H1 (cell line): Measurements from ENCODE around the gene MAN2A1. TPM values are rescaled to one million over a fixed set of nuclear protein-coding genes. Genes with fewer than 3 reads are reported as not detected.

ENCODE experiments used
- BCL11A ChIP-seq, 2 experiments: IDR thresholded peaks; one replicate each; pipeline ENCODE4 v1.6.1; 2011; ENCODE audit warnings: low read depth in 2 of 2, low read length in 2 of 2, mild to moderate bottlenecking in 2 of 2
- CTBP2 ChIP-seq: IDR thresholded peaks from 2 replicates; pipeline ENCODE4 v1.7.0; 2011; ENCODE audit warnings: borderline replicate concordance, mild to moderate bottlenecking, moderate library complexity, mixed read lengths, low read length; ENCODE audit not compliant: insufficient read depth, insufficient read length
- HDAC2 ChIP-seq, 2 experiments: fragments of 300-600 bp in 1 of 2; sonication (generic) in 1 of 2; IDR thresholded peaks; 2 replicates each; pipeline ENCODE4 v1.6.1; 2011 to 2012; ENCODE audit warnings: low read depth in 2 of 2, low read length in 2 of 2, mild to moderate bottlenecking in 2 of 2, moderate library complexity in 2 of 2, borderline replicate concordance in 1 of 2, inconsistent platforms in 1 of 2
- POLR2A ChIP-seq, 2 experiments: IDR thresholded peaks; 1 replicate in 1 of 2; 2 replicates in 1 of 2; pipeline ENCODE4 v1.6.1; 2011; ENCODE audit warnings: low read depth in 2 of 2, low read length in 2 of 2, mild to moderate bottlenecking in 2 of 2; ENCODE audit errors: control extremely low read depth in 1 of 2
- SIRT6 ChIP-seq: IDR thresholded peaks from one replicate; pipeline ENCODE4 v1.7.1; 2012; ENCODE audit warnings: low read length, inconsistent platforms
- TAF7 ChIP-seq: optimal IDR thresholded peaks from 2 replicates; pipeline ENCODE3; 2011; ENCODE audit warnings: low read depth, mild to moderate bottlenecking, inconsistent platforms, low read length, moderate library complexity, borderline replicate concordance
- polyA plus RNA-seq, 7 experiments: library from polyadenylated mRNA; depleted of rRNA in 3 of 7; stranded (reverse) in 5 of 7; unstranded in 2 of 7; fragments of >200 nt in 5 of 7; fragments of 200-250 nt in 2 of 7; gene quantifications; 1 replicate in 5 of 7; 2 replicates in 1 of 7; 4 replicates in 1 of 7; pipeline versions ENCODE4 v1.2.1 to v1.2.3, GENCODE V29; 2011 to 2013; ENCODE audit warnings: missing spikeins in 2 of 7, mixed read lengths in 2 of 7
- total RNA-seq: library from RNA; stranded (reverse); fragmentation: NEBNext Ultra II Directional; extraction: Animal tissue kit (Norgen Biotek cat#: 25700); gene quantifications from 2 replicates; pipeline ENCODE4 v1.2.1, GENCODE V29; 2021

MAN2A1 gene
- total and polyA plus RNA-seq, 2 of the 8 experiments (the other 6 are each of a cell fraction or from before 2014, with no cell fraction given), result 29.1 to 102 TPM

DNA sequence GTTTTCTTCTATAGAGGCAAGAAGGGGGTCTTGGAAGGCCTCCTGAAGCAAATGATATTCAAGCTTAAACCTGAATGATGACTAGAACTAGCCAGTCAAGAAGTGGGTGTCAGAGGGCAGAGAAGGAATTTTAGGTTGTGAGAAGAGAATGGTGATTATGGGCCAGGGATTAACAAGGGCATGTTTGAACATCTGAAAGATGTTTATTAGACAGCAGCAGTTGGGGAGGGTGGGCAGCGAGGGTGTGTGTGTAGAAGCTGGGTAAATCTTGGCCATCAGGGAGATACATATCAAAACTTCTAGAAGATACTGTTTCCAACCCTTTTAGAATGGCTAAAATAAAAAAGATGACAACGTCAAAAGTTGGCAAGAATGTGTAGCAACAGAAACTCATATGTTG is 54.5 kb downstream of the MAN2A1 start (continued):
- TF ChIP-seq POLR2A (IDR thresholded peaks at IDR 0.05; ENCODE audit: control extremely low read depth in 1 of 2, low read depth in 2 of 2, low read length in 2 of 2) (no peak), BCL11A (IDR thresholded peaks at IDR 0.05; ENCODE audit: low read depth in 2 of 2, low read length in 2 of 2) (no peak), CTBP2 (no peak), TAF7 (no peak), HDAC2 (IDR thresholded peaks at IDR 0.05; ENCODE audit: borderline replicate concordance in 1 of 2, low read depth in 2 of 2, low read length in 2 of 2) (no peak), SIRT6 (no peak)
